HG02973 (cell line): ENCODE measurements around the gene OR2L13.
"Not testable (repeated sequence)": the region's sequence is repeated elsewhere in the genome, so short reads cannot be mapped to it uniquely, and the experiment has no call there.

Source experiments
- ATAC-seq: cut with Tn5 transposase; IDR thresholded peaks from one replicate; pipeline ENCODE4 v1.9.1; 2021; ENCODE audit warnings: moderate library complexity; ENCODE audit not compliant: unreplicated experiment

Gene OR2L13

GRCh38 chr1:248094884-248095283, at the start of gene OR2L13:
OR2L13 (plus strand) TSS chr1:248095184; CDS start chr1:248099376, 4,192 bp downstream.
- no peak for ATAC-seq

GRCh38 chr1:248045209-248045608, 49.8 kb upstream of the OR2L13 start:
- ATAC-seq: peak; percentile 63

- ATAC-seq: no peak
Measured at GRCh38 chr1:248046536-248046935, 48.4 kb upstream of the OR2L13 start, which contains the start of gene OR2L3. OR2L3 (plus strand) TSS chr1:248046836; CDS start chr1:248060682, 13,846 bp downstream.

- ATAC-seq: no peak
Measured at GRCh38 chr1:248047008-248047407, 48.0 kb upstream of the OR2L13 start.

GRCh38 chr1:248054671-248055070, 40.3 kb upstream of the OR2L13 start:
- ATAC-seq: no peak

- ATAC-seq: no peak
Measured at GRCh38 chr1:248055261-248055660, 39.7 kb upstream of the OR2L13 start.

GRCh38 chr1:248065071-248065470, 29.9 kb upstream of the OR2L13 start:
- ATAC-seq: no peak

GRCh38 chr1:248065604-248066003, 29.4 kb upstream of the OR2L13 start:
- ATAC-seq: no peak

GRCh38 chr1:248083864-248084263, 11.1 kb upstream of the OR2L13 start:
- ATAC-seq: not testable (repeated sequence)

GRCh38 chr1:248098529-248098928, 3.5 kb downstream of the OR2L13 start:
- ATAC-seq: no peak

- no peak for ATAC-seq
Measured at GRCh38 chr1:248102847-248103246, 7.9 kb downstream of the OR2L13 start.

- no peak for ATAC-seq
Measured at GRCh38 chr1:248111157-248111556, 16.2 kb downstream of the OR2L13 start.

GRCh38 chr1:248114890-248115289, 19.9 kb downstream of the OR2L13 start:
- no peak for ATAC-seq

- no peak for ATAC-seq
Measured at GRCh38 chr1:248127653-248128052, 32.7 kb downstream of the OR2L13 start.

- no peak for ATAC-seq
Measured at GRCh38 chr1:248136811-248137210, 41.8 kb downstream of the OR2L13 start.

- no peak for ATAC-seq
Measured at GRCh38 chr1:248140846-248141245, 45.9 kb downstream of the OR2L13 start.

GRCh38 chr1:248143311-248143710, 48.3 kb downstream of the OR2L13 start:
- no peak for ATAC-seq

GRCh38 chr1:248144513-248145198, 49.7 kb downstream of the OR2L13 start, which contains the start of gene OR2M5:
OR2M5 (plus strand) TSS chr1:248145148; CDS start chr1:248145148, 0 bp downstream.
- ATAC-seq: no peak
